GM19025 (cell line): ENCODE measurements around the gene SGTA.

Experiments
- ATAC-seq: cut with Tn5 transposase; IDR thresholded peaks from one replicate; pipeline ENCODE4 v1.9.1; 2021; ENCODE audit warnings: mild to moderate bottlenecking, low read depth, moderate library complexity; ENCODE audit not compliant: unreplicated experiment

Gene SGTA

GRCh38 chr19:2774083-2774679 is 8.9 kb downstream of the SGTA start:
- no peak for ATAC-seq

- no peak for ATAC-seq
These were observed 11.0 kb downstream of the SGTA start for GRCh38 chr19:2771786-2772674.

GRCh38 chr19:2770055-2771013 is 12.7 kb downstream of the SGTA start:
- no peak for ATAC-seq

- no peak for ATAC-seq
These were observed 13.9 kb downstream of the SGTA start for GRCh38 chr19:2769218-2769617.

- ATAC-seq, result no peak
These were observed 14.5 kb downstream of the SGTA start for GRCh38 chr19:2768365-2769132.

- no peak for ATAC-seq
These were observed 15.4 kb downstream of the SGTA start for GRCh38 chr19:2767688-2768087.

GRCh38 chr19:2766594-2767372 is 16.3 kb downstream of the SGTA start:
- ATAC-seq, result no peak

- ATAC-seq, result no peak
These were observed 17.7 kb downstream of the SGTA start for GRCh38 chr19:2765376-2765775.

GRCh38 chr19:2764945-2765344 is 18.1 kb downstream of the SGTA start:
- no peak for ATAC-seq

GRCh38 chr19:2763687-2764086 is 19.4 kb downstream of the SGTA start:
- no peak for ATAC-seq

- no peak for ATAC-seq
These were observed 20.1 kb downstream of the SGTA start for GRCh38 chr19:2762783-2763496.

- ATAC-seq, result no peak
These were observed 20.9 kb downstream of the SGTA start for GRCh38 chr19:2761876-2762782.

- ATAC-seq, result no peak
These were observed 21.8 kb downstream of the SGTA start for GRCh38 chr19:2761309-2761677.

- ATAC-seq, result no peak
These were observed 23.1 kb downstream of the SGTA start for GRCh38 chr19:2759965-2760364.

GRCh38 chr19:2759362-2759761 is 23.7 kb downstream of the SGTA start:
- ATAC-seq, result no peak

GRCh38 chr19:2758601-2759313 is 24.3 kb downstream of the SGTA start:
- no peak for ATAC-seq
